ENCODE measurements around the gene PDZK1IP1.

DNA sequence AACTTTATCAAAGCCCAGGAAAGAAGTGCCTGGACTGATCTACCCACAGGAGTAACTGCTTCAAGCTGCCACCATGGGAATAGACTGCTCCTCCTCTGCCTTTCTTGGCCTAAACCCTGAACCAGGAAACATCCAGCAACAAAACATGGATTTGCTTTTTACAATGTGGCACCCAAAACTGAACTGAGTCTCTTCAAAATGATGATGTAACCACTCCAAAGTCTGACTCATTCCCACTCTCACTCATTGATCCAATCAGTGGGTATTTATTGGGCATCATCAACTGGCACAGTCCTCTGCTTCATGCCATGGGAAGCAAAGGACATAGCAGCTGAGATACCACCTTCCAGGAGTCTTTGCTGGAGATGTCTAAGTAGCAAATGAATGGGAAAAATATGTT lies 29.1 kb downstream of the PDZK1IP1 start:
- TF ChIP-seq POLR2A (IDR thresholded peaks at IDR 0.05): no peak
- TF ChIP-seq, protein P1, sequence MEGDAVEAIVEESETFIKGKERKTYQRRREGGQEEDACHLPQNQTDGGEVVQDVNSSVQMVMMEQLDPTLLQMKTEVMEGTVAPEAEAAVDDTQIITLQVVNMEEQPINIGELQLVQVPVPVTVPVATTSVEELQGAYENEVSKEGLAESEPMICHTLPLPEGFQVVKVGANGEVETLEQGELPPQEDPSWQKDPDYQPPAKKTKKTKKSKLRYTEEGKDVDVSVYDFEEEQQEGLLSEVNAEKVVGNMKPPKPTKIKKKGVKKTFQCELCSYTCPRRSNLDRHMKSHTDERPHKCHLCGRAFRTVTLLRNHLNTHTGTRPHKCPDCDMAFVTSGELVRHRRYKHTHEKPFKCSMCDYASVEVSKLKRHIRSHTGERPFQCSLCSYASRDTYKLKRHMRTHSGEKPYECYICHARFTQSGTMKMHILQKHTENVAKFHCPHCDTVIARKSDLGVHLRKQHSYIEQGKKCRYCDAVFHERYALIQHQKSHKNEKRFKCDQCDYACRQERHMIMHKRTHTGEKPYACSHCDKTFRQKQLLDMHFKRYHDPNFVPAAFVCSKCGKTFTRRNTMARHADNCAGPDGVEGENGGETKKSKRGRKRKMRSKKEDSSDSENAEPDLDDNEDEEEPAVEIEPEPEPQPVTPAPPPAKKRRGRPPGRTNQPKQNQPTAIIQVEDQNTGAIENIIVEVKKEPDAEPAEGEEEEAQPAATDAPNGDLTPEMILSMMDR (IDR thresholded peaks at IDR 0.05): no peak

Measured in heart left ventricle (tissue), 13 donors.